Smooth muscle cell (in vitro differentiated cells): Measurements from ENCODE around the gene RGS9. TPM values are rescaled to one million over a fixed set of nuclear protein-coding genes. Genes with fewer than 3 reads are reported as not detected.

ENCODE experiments used
- DNase-seq: peaks from one replicate; lab custom pipeline; 2025; ENCODE audit not compliant: unreplicated experiment; lab: John Stamatoyannopoulos, UW
- H2AFZ ChIP-seq: fragments of 200-600 bp; sonication (generic); 2 replicates; pipeline ENCODE4 v1.6.0; 2016; ENCODE audit warnings: antibody characterized with exemption, low read depth, mild to moderate bottlenecking
- H3F3A ChIP-seq: fragments of 200-600 bp; sonication (generic); 2 replicates; pipeline ENCODE4 v1.6.0; 2017; ENCODE audit warnings: antibody characterized with exemption, low read depth
- H3K27ac ChIP-seq: fragments of 200-600 bp; sonication (generic); 2 replicates; pipeline ENCODE4 v1.5.1; 2016; ENCODE audit warnings: low read depth, mild to moderate bottlenecking
- H3K27me3 ChIP-seq: fragments of 200-600 bp; sonication (generic); 2 replicates; pipeline ENCODE4 v1.6.1; 2016; ENCODE audit warnings: low read depth, mild to moderate bottlenecking
- H3K36me3 ChIP-seq: fragments of 200-600 bp; sonication (generic); 2 replicates; pipeline ENCODE4 v1.5.1; 2016; ENCODE audit warnings: low read depth
- H3K4me1 ChIP-seq: fragments of 200-600 bp; sonication (generic); 2 replicates; pipeline ENCODE4 v1.5.1; 2016; ENCODE audit warnings: low read depth
- H3K4me2 ChIP-seq: fragments of 200-600 bp; sonication (generic); 2 replicates; pipeline ENCODE4 v1.6.0; 2016; ENCODE audit warnings: mild to moderate bottlenecking
- H3K4me3 ChIP-seq: fragments of 200-600 bp; sonication (generic); 2 replicates; pipeline ENCODE4 v1.5.1; 2016; ENCODE audit warnings: mild to moderate bottlenecking
- H3K79me2 ChIP-seq: fragments of 200-600 bp; sonication (generic); 2 replicates; pipeline ENCODE4 v1.6.0; 2016; ENCODE audit warnings: low read depth, mild to moderate bottlenecking
- H3K9ac ChIP-seq: fragments of 200-600 bp; sonication (generic); 2 replicates; pipeline ENCODE4 v1.6.0; 2016; ENCODE audit warnings: low read depth
- H3K9me3 ChIP-seq: fragments of 200-600 bp; sonication (generic); replicated peaks from 2 replicates; pipeline ENCODE4 v1.5.1; 2016; ENCODE audit warnings: low read depth
- H4K20me1 ChIP-seq: fragments of 200-600 bp; sonication (generic); 2 replicates; pipeline ENCODE4 v1.6.0; 2016; ENCODE audit warnings: low read depth
- WGBS: methylation state at CpG from one replicate; pipeline ENCODE4 v1.1.7; 2016; ENCODE audit warnings: low lambda C conversion rate; 5-methylcytosine and 5-hydroxymethylcytosine counted together
- polyA plus RNA-seq: library from polyadenylated mRNA; unstranded; fragments of >200 nt; fragmentation: Nextera tagmentation; extraction: Ambion mirVana; gene quantifications from 2 replicates; pipeline ENCODE4 v1.2.1, GENCODE V29; 2016
- total RNA-seq: library from RNA; depleted of rRNA; stranded (reverse); fragments of >200 nt; gene quantifications from 2 replicates; pipeline ENCODE4 v1.2.3, GENCODE V29; 2014
- TF ChIP-seq, protein P1 (sequence below): fragments of 200-600 bp; sonication (generic); IDR thresholded peaks from 2 replicates; pipeline ENCODE4 v1.5.1; 2017; ENCODE audit warnings: borderline replicate concordance, mild to moderate bottlenecking, antibody characterized with exemption; ENCODE audit not compliant: insufficient read depth, poor library complexity, severe bottlenecking

The RGS9 gene
- total and polyA plus RNA-seq, 2 experiments from 2014 or later, result 16.3 to 18.8 TPM

DNA sequence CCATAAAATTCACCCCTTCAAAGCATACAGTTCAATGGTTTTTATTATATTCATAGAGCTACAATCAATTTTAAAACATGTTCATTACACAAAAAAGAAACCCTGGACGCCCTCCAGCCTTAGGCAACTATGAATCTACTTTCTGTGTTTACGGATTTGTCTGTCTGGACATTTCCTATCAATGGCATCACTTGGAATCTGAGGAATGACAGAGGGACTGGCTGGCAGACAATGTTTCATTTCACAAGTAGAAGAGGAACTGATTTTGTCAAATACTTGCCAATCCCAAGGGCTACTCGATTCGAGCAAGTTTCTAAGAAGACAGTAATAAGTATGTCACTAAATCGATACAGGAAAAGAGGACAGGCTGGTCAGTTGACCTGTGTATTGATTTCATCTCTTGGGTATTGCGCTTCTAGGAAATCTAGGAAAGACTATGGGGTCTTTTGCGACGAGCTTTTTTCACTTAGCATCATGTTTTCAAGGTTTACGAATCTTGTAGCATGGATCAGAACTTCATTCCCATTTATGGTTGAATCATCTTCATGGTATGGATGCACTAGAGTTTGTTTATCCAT, 56.6 kb downstream of the RGS9 start:
- H3K27me3 ChIP-seq, result no peaks in the 10 kb centered on the region
- no peak overlapping the region for H3K4me3 ChIP-seq
- TF ChIP-seq, protein P1, sequence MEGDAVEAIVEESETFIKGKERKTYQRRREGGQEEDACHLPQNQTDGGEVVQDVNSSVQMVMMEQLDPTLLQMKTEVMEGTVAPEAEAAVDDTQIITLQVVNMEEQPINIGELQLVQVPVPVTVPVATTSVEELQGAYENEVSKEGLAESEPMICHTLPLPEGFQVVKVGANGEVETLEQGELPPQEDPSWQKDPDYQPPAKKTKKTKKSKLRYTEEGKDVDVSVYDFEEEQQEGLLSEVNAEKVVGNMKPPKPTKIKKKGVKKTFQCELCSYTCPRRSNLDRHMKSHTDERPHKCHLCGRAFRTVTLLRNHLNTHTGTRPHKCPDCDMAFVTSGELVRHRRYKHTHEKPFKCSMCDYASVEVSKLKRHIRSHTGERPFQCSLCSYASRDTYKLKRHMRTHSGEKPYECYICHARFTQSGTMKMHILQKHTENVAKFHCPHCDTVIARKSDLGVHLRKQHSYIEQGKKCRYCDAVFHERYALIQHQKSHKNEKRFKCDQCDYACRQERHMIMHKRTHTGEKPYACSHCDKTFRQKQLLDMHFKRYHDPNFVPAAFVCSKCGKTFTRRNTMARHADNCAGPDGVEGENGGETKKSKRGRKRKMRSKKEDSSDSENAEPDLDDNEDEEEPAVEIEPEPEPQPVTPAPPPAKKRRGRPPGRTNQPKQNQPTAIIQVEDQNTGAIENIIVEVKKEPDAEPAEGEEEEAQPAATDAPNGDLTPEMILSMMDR, result no peak
- H3K79me2 ChIP-seq, result no peaks in the 10 kb centered on the region
- H2AFZ ChIP-seq, result no peak overlapping the region
- peak overlapping the region; percentile 92 for H3K27ac ChIP-seq
- H3K4me1 ChIP-seq, result peaks cover 8% of the 10 kb centered on the region
- no peaks in the 10 kb centered on the region for H4K20me1 ChIP-seq
- no peaks in the 10 kb centered on the region for H3K9me3 ChIP-seq
- DNase-seq, result no peak
- no peaks in the 10 kb centered on the region for H3K36me3 ChIP-seq
- 74% methylated on average over 9 of the region's 9 CpGs for WGBS
- peak overlapping the region; percentile 22 for H3K4me2 ChIP-seq
- no peak overlapping the region for H3K9ac ChIP-seq
- peaks cover 8% of the 10 kb centered on the region for H3F3A ChIP-seq

DNA sequence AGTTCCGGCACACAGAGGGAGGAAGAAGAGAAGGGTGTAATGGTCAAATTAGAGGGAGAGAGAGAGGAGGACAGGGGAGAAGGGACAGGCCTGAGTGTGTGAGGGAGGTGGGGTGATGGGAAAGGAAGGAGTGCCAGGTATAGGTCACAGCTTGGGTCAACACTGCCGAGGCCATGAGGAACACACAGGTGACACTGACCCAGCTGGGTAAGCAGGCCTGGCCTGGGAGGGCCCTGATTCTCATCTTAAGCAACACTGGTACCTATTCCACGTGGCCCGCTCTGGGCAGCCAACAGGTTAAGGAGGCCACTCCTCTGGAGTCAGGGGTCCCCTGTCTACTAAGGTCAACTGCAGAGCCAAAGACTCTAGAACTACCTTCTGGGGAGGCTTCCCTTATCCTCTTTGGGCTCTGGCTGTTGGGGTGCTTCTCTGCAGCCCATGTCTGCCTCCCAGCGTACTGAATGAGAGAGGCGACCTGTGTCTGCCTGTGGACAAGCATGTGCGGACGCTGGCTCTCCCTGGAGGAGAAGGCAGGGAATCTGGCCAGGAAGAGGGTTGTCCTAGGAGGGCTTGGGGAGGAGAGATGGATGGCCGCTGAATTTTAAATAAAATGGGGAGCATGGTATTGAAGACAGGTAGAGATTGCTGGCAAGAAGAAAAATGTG, 57.6 kb downstream of the RGS9 start:
- TF ChIP-seq, protein P1, result no peak
- H3K79me2 ChIP-seq, result no peaks in the 10 kb centered on the region
- no peaks in the 10 kb centered on the region for H4K20me1 ChIP-seq
- no peaks in the 10 kb centered on the region for H3K36me3 ChIP-seq
- no peak overlapping the region for H3K27ac ChIP-seq
- 96% methylated on average over 9 of the region's 9 CpGs for WGBS
- peaks cover 8% of the 10 kb centered on the region for H3F3A ChIP-seq
- H3K9ac ChIP-seq, result no peak overlapping the region
- no peak overlapping the region for H3K4me2 ChIP-seq
- H3K4me1 ChIP-seq, result peaks cover 8% of the 10 kb centered on the region
- no peak overlapping the region for H3K4me3 ChIP-seq
- H3K27me3 ChIP-seq, result no peaks in the 10 kb centered on the region
- H2AFZ ChIP-seq, result no peak overlapping the region
- no peak for DNase-seq
- no peaks in the 10 kb centered on the region for H3K9me3 ChIP-seq

DNA sequence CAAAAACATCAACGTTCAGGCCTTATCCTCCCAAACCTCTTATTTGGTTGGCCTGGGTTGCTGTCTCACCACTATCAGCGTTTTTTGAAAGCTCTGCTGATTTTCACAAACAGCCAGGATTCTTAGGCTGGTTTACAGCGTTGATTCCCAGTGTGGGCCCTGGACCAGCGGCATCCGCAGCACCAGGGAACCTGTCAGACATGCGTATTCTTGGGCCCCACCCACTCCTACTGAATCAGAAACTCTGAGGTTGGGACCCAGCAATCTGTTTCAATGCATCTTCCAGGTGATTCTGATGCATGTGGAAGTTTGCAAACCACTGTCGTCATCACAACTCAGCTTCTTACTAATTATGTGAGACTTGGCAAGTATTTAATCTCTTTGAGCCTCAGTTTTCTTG, 58.5 kb downstream of the RGS9 start:
- H4K20me1 ChIP-seq, result no peaks in the 10 kb centered on the region
- no peaks in the 10 kb centered on the region for H3K36me3 ChIP-seq
- DNase-seq, result no peak
- H3K4me2 ChIP-seq, result no peak overlapping the region
- WGBS, result 49% methylated on average over 7 of the region's 7 CpGs
- TF ChIP-seq, protein P1, result no peak
- H3K9me3 ChIP-seq, result no peaks in the 10 kb centered on the region
- no peak overlapping the region for H3K9ac ChIP-seq
- H3K27me3 ChIP-seq, result no peaks in the 10 kb centered on the region
- H3F3A ChIP-seq, result peaks cover 3% of the 10 kb centered on the region
- H3K4me1 ChIP-seq, result peaks cover 8% of the 10 kb centered on the region
- no peak overlapping the region for H3K4me3 ChIP-seq
- no peak overlapping the region for H2AFZ ChIP-seq
- no peak overlapping the region for H3K27ac ChIP-seq
- no peaks in the 10 kb centered on the region for H3K79me2 ChIP-seq

DNA sequence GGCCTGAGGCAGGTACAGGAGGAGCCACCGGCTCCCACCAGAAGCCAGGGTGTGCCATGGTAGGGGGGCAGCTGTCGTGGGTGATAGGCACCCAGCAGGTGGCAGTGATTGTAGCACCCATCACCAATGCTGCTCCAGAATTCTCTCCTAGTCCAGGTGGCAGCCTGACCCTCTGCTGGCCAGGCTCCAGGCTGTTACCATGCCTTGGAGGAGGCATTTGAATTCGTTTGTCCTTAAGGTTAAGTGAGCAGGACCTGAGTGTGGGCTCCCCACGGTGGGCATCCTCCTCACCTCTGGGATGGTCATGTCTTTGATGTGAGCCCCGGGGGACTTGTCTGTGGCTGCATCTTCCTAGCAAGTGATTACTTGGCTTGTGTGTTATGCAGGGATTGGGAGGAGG, 59.4 kb downstream of the RGS9 start:
- no peaks in the 10 kb centered on the region for H3K9me3 ChIP-seq
- no peak overlapping the region for H3K9ac ChIP-seq
- no peaks in the 10 kb centered on the region for H3K79me2 ChIP-seq
- no peak overlapping the region for H3K27ac ChIP-seq
- H3K4me1 ChIP-seq, result peaks cover 8% of the 10 kb centered on the region
- H4K20me1 ChIP-seq, result no peaks in the 10 kb centered on the region
- no peak for DNase-seq
- H2AFZ ChIP-seq, result no peak overlapping the region
- H3K36me3 ChIP-seq, result no peaks in the 10 kb centered on the region
- no peaks in the 10 kb centered on the region for H3F3A ChIP-seq
- TF ChIP-seq, protein P1, result no peak
- 68% methylated on average over 5 of the region's 5 CpGs for WGBS
- no peak overlapping the region for H3K4me3 ChIP-seq
- H3K4me2 ChIP-seq, result no peak overlapping the region
- no peaks in the 10 kb centered on the region for H3K27me3 ChIP-seq
